Parathyroid adenoma (tissue), 2 donors: Measurements from ENCODE around the gene HOXB8.

Experiments
- H2AFZ ChIP-seq: fragments of 300-600 bp; sonication (generic); one replicate; pipeline ENCODE4 v1.7.0; 2017; ENCODE audit warnings: antibody characterized with exemption, mild to moderate bottlenecking
- H3K27ac ChIP-seq: fragments of 300-600 bp; sonication (generic); one replicate; pipeline ENCODE4 v1.7.0; 2017
- H3K27me3 ChIP-seq: fragments of 300-600 bp; sonication (generic); one replicate; pipeline ENCODE4 v1.7.0; 2017; ENCODE audit warnings: low read length; ENCODE audit not compliant: control insufficient read depth, insufficient read depth
- H3K36me3 ChIP-seq: fragments of 300-600 bp; sonication (generic); one replicate; pipeline ENCODE4 v1.7.0; 2017; ENCODE audit warnings: low read length; ENCODE audit not compliant: control insufficient read depth, insufficient read depth
- H3K4me1 ChIP-seq: fragments of 300-600 bp; sonication (generic); one replicate; pipeline ENCODE4 v1.7.0; 2017; ENCODE audit warnings: control low read depth
- H3K4me2 ChIP-seq: fragments of 300-600 bp; sonication (generic); one replicate; pipeline ENCODE4 v1.7.0; 2017; ENCODE audit warnings: low read length
- H3K4me3 ChIP-seq: fragments of 300-600 bp; sonication (generic); one replicate; pipeline ENCODE4 v1.7.0; 2017; ENCODE audit warnings: low read depth, low read length
- H3K79me2 ChIP-seq: fragments of 300-600 bp; sonication (generic); one replicate; pipeline ENCODE4 v1.7.0; 2017; ENCODE audit warnings: control low read depth
- H3K9ac ChIP-seq: fragments of 300-600 bp; sonication (generic); one replicate; pipeline ENCODE4 v1.7.0; 2017; ENCODE audit warnings: mild to moderate bottlenecking
- H3K9me3 ChIP-seq: fragments of 300-600 bp; sonication (generic); one replicate; pipeline ENCODE4 v1.7.0; 2017; ENCODE audit warnings: low read length; ENCODE audit not compliant: control insufficient read depth
- TF ChIP-seq, protein P1 (sequence below): fragments of 300-600 bp; sonication (generic); IDR thresholded peaks from one replicate; pipeline ENCODE4 v1.7.0; 2017; ENCODE audit warnings: antibody characterized with exemption, mild to moderate bottlenecking
- donor health status: primary hyperparathyroidism.

The HOXB8 gene

GRCh38 chr17:48596000-48596734 is 18.9 kb downstream of the HOXB8 start:
- Histone ChIP-seq H3K27ac (no peak overlapping the region), H3K9ac (no peak overlapping the region), H3K79me2 (no peaks in the 10 kb centered on the region), H2AFZ (peak overlapping the region; percentile 3), H3K9me3 (no peaks in the 10 kb centered on the region), H3K4me1 (no peaks in the 10 kb centered on the region), H3K4me2 (peak overlapping the region; percentile 4), H3K4me3 (peak overlapping the region; percentile 76), H3K36me3 (no peaks in the 10 kb centered on the region), H3K27me3 (peaks cover 6% of the 10 kb centered on the region)
- TF ChIP-seq, protein P1, sequence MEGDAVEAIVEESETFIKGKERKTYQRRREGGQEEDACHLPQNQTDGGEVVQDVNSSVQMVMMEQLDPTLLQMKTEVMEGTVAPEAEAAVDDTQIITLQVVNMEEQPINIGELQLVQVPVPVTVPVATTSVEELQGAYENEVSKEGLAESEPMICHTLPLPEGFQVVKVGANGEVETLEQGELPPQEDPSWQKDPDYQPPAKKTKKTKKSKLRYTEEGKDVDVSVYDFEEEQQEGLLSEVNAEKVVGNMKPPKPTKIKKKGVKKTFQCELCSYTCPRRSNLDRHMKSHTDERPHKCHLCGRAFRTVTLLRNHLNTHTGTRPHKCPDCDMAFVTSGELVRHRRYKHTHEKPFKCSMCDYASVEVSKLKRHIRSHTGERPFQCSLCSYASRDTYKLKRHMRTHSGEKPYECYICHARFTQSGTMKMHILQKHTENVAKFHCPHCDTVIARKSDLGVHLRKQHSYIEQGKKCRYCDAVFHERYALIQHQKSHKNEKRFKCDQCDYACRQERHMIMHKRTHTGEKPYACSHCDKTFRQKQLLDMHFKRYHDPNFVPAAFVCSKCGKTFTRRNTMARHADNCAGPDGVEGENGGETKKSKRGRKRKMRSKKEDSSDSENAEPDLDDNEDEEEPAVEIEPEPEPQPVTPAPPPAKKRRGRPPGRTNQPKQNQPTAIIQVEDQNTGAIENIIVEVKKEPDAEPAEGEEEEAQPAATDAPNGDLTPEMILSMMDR = no peak

GRCh38 chr17:48595278-48595999 is 19.7 kb downstream of the HOXB8 start:
- Histone ChIP-seq H3K36me3 (no peaks in the 10 kb centered on the region), H3K27me3 (peaks cover 6% of the 10 kb centered on the region), H3K4me3 (no peak overlapping the region), H2AFZ (no peak overlapping the region), H3K4me1 (no peaks in the 10 kb centered on the region), H3K4me2 (no peak overlapping the region), H3K9ac (no peak overlapping the region), H3K9me3 (no peaks in the 10 kb centered on the region), H3K27ac (no peak overlapping the region), H3K79me2 (no peaks in the 10 kb centered on the region)
- TF ChIP-seq, protein P1 = no peak

DNA sequence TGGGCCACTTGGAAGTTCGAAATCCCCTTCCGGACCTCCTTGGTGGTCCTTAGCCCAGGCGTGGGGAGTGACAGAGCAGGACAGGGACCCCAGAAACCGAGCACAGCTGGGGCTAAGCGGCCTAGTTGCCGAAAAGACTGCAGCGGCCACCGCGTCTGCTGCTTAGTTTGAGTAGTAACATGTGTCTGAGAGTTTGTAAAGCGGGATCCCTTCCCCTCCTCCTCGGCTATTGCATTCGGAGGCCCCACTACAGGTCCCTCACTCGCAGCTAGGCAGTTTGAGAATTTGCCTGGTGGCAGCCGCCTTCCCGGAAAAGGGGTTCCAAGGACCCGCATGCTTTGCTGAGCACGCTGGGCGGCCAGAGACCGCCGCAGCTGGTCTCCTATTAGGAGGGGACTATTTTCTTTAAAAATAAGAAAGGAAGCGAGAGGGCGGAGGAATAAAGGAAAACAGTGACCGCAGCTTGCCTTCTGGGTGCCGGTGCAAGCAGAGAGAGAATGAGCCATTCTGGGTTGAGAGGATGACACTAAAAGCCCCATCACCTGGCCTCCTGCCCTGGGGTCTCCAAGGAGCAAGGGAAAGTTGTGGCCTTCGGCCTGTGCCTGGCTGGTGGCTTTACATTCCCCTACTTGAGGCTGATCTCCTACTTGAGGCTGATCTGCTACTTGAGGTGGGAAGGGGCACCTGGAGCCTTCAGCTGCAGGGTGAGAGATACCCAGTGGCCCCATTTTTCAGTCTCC is 20.4 kb downstream of the HOXB8 start:
- no peak overlapping the region for H2AFZ ChIP-seq
- no peaks in the 10 kb centered on the region for H3K4me1 ChIP-seq
- H3K4me2 ChIP-seq = no peak overlapping the region
- H3K9ac ChIP-seq = no peak overlapping the region
- peaks cover 6% of the 10 kb centered on the region for H3K27me3 ChIP-seq
- H3K79me2 ChIP-seq = no peaks in the 10 kb centered on the region
- TF ChIP-seq, protein P1 = no peak
- no peak overlapping the region for H3K27ac ChIP-seq
- H3K36me3 ChIP-seq = no peaks in the 10 kb centered on the region
- no peaks in the 10 kb centered on the region for H3K9me3 ChIP-seq
- no peak overlapping the region for H3K4me3 ChIP-seq

GRCh38 chr17:48593840-48594537 is 21.1 kb downstream of the HOXB8 start:
- Histone ChIP-seq H3K4me1 (no peaks in the 10 kb centered on the region), H3K27me3 (peaks cover 6% of the 10 kb centered on the region), H3K4me2 (peak overlapping the region; percentile 97), H3K4me3 (peak overlapping the region; percentile 58), H3K9me3 (no peaks in the 10 kb centered on the region), H3K9ac (no peak overlapping the region), H3K79me2 (no peaks in the 10 kb centered on the region), H3K36me3 (no peaks in the 10 kb centered on the region), H3K27ac (no peak overlapping the region), H2AFZ (no peak overlapping the region)
- TF ChIP-seq, protein P1 = peak; percentile 50
